WTC11 (cell line): Measurements from ENCODE around the gene SLCO4A1.

Experiments used
- CTCF ChIP-seq: fragments of 200-600 bp; IDR thresholded peaks from 2 replicates; pipeline ENCODE4 v1.8.0; 2022; ENCODE audit warnings: antibody characterized with exemption
- ESRRA ChIP-seq: sonication (generic); formaldehyde crosslinking; IDR thresholded peaks from 2 replicates; pipeline ENCODE4 v1.8.1; 2022; ENCODE audit warnings: mild to moderate bottlenecking, missing genetic modification reagents, borderline replicate concordance
- FOXJ3 ChIP-seq: sonication (generic); formaldehyde crosslinking; IDR thresholded peaks from 2 replicates; pipeline ENCODE4 v1.9.0; 2021; ENCODE audit warnings: missing genetic modification reagents, mild to moderate bottlenecking, borderline replicate concordance
- FOXP1 ChIP-seq: sonication (generic); formaldehyde crosslinking; IDR thresholded peaks from 2 replicates; pipeline ENCODE4 v1.8.0; 2022; ENCODE audit warnings: missing genetic modification reagents, mild to moderate bottlenecking, moderate library complexity, borderline replicate concordance
- MAX ChIP-seq: sonication (generic); formaldehyde crosslinking; IDR thresholded peaks from 2 replicates; pipeline ENCODE4 v1.8.0; 2022; ENCODE audit warnings: mild to moderate bottlenecking, missing genetic modification reagents
- NFYB ChIP-seq: sonication (generic); formaldehyde crosslinking; conservative IDR thresholded peaks from 2 replicates; pipeline ENCODE4 v1.8.0; 2022; ENCODE audit warnings: low read depth, missing genetic modification reagents
- NR1H2 ChIP-seq: sonication (generic); formaldehyde crosslinking; IDR thresholded peaks from 2 replicates; pipeline ENCODE4 v1.9.0; 2021; ENCODE audit warnings: mild to moderate bottlenecking, moderate library complexity, missing genetic modification reagents
- TP53 ChIP-seq: sonication (generic); formaldehyde crosslinking; IDR thresholded peaks from 2 replicates; pipeline ENCODE4 v1.8.1; 2023; ENCODE audit warnings: mild to moderate bottlenecking, missing genetic modification reagents

DNA sequence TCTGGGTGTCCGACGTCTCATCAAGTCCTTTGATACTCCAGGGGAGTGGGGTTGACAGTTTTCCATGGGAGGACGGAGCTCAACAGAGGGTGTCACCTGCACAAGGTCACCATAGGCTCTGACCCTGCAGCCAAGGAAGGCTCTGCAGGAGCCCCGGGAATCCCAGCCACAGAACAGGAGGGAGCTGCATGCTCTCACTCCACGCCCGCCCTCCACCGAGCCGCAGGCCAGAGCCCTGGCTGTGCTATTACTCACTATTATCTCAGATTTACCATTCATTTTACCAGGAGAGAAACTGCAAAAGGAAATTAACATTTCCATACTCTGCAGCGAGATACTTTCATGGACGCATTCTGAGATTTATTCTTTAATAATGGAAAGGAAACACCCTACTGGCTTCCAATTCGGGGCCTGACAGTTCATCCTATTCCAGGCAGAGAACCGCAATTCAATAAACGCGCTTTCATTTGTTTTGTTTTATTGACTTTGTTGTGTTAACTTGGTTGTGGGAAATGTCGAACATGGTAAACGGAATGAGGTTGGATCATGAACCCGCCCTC, 48.0 kb downstream of the SLCO4A1 start:
- TF ChIP-seq FOXP1: no peak
- TF ChIP-seq CTCF: no peak
- no peak for TF ChIP-seq ESRRA (CRISPR knock-in tag)
- no peak for TF ChIP-seq TP53 (CRISPR knock-in tag)
- no peak for TF ChIP-seq FOXJ3 (CRISPR knock-in tag)
- no peak for TF ChIP-seq MAX (CRISPR knock-in tag)
- TF ChIP-seq NFYB (CRISPR knock-in tag): no peak
- TF ChIP-seq NR1H2 (CRISPR knock-in tag): no peak
